ENCODE results near the gene CEACAM19. TPM values are rescaled to one million over a fixed set of nuclear protein-coding genes. Genes with fewer than 3 reads are reported as not detected.
A peak's percentile ranks its signal among the peaks of the same experiment; 100 is the strongest.

The CEACAM19 gene
- total and polyA plus RNA-seq, 2 donors (not counting 3 experiments of a cell fraction or from before 2014, with no cell fraction given), result 9.9 to 14.5 TPM

DNA sequence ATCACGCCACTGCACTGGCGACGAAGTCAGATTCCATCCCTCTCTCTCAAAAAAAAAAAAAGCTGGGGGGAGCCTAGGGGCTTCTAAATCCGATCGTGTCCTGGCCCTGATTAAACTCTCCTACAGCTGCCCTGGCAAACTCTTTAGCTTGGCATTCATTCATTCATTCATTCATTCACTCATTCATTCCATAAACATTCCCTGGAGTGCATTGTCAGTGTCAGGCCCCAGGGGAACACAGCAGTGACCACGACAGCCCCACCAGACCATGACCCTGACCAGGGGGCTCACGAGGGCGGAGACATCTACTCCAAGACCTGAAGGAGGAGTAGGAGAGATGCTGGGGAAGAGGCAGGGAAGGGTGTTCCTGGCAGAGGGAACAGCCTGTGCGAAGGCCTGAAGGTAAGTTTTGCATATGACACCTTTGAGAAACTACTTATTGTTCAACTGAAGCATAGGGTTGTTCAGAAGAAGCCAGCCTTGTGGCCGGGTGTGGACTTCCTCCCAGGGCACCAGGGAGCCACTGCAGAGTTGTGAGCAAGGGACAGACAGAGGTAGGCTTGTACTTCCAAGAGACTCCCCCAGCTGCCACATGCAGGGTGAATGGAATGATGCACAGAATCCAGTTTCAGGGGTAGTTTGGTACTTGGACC, 52.1 kb downstream of the CEACAM19 start:
- H3K4me2 ChIP-seq (ENCODE audit: insufficient read depth, low read length), result no peak overlapping the region
- H3K4me1 ChIP-seq (ENCODE audit: control insufficient read depth, extremely low read depth, insufficient read depth, low read length), result peaks cover 39% of the 10 kb centered on the region
- DNase-seq (ENCODE audit: low read depth, low spot score), result no peak
- H2AFZ ChIP-seq (ENCODE audit: low read depth, low read length), result peak overlapping the region; percentile 38
- TF ChIP-seq JUN (IDR thresholded peaks at IDR 0.05; ENCODE audit: borderline replicate concordance, insufficient read depth, insufficient read length, low read depth), result no peak
- no peak for TF ChIP-seq POLR2AphosphoS5 (IDR thresholded peaks at IDR 0.05; ENCODE audit: insufficient read depth, low read depth, low read length)
- TF ChIP-seq, protein P1, sequence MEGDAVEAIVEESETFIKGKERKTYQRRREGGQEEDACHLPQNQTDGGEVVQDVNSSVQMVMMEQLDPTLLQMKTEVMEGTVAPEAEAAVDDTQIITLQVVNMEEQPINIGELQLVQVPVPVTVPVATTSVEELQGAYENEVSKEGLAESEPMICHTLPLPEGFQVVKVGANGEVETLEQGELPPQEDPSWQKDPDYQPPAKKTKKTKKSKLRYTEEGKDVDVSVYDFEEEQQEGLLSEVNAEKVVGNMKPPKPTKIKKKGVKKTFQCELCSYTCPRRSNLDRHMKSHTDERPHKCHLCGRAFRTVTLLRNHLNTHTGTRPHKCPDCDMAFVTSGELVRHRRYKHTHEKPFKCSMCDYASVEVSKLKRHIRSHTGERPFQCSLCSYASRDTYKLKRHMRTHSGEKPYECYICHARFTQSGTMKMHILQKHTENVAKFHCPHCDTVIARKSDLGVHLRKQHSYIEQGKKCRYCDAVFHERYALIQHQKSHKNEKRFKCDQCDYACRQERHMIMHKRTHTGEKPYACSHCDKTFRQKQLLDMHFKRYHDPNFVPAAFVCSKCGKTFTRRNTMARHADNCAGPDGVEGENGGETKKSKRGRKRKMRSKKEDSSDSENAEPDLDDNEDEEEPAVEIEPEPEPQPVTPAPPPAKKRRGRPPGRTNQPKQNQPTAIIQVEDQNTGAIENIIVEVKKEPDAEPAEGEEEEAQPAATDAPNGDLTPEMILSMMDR (IDR thresholded peaks at IDR 0.05; ENCODE audit: extremely low read depth in 1 of 2, insufficient read depth in 1 of 2, low read depth in 1 of 2, low read length in 2 of 2), result no peak
- no peak for TF ChIP-seq POLR2A (IDR thresholded peaks at IDR 0.05; ENCODE audit: low read depth, low read length)
- no peak for TF ChIP-seq MYC (IDR thresholded peaks at IDR 0.05; ENCODE audit: low read depth, low read length)
- TF ChIP-seq EZH2 (IDR thresholded peaks at IDR 0.05; ENCODE audit: borderline replicate concordance, low read depth, low read length, severe bottlenecking), result no peak
- no peak for TF ChIP-seq FOS (IDR thresholded peaks at IDR 0.05; ENCODE audit: borderline replicate concordance, insufficient read depth, low read length)
- TF ChIP-seq GATA2 (IDR thresholded peaks at IDR 0.05; ENCODE audit: insufficient read depth, insufficient read length, low read depth, low read length), result no peak
- TF ChIP-seq, protein P2, sequence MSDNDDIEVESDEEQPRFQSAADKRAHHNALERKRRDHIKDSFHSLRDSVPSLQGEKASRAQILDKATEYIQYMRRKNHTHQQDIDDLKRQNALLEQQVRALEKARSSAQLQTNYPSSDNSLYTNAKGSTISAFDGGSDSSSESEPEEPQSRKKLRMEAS (IDR thresholded peaks at IDR 0.05; ENCODE audit: insufficient read depth, insufficient read length), result no peak
- H3K79me2 ChIP-seq (ENCODE audit: control insufficient read depth, insufficient read depth, low read length), result peaks cover 4% of the 10 kb centered on the region
- H3K4me3 ChIP-seq (replicated peaks in 1 of 3; ENCODE audit: insufficient read depth in 1 of 3, low read depth in 1 of 3, low read length in 3 of 3), result no peak overlapping the region
- H3K9me1 ChIP-seq (replicated peaks; ENCODE audit: control insufficient read depth, extremely low read depth, insufficient read depth, low read length), result no peaks in the 10 kb centered on the region
- no peak overlapping the region for H3K9ac ChIP-seq (replicated peaks; ENCODE audit: extremely low read depth, insufficient read depth, low read length)
- no peaks in the 10 kb centered on the region for H3K27me3 ChIP-seq (ENCODE audit: control insufficient read depth in 2 of 2, insufficient read depth in 2 of 2, low read length in 2 of 2)
- H4K20me1 ChIP-seq (replicated peaks; ENCODE audit: control insufficient read depth, extremely low read depth, insufficient read depth, low read length), result no peaks in the 10 kb centered on the region
- H3K27ac ChIP-seq (ENCODE audit: insufficient read depth, low read depth, low read length), result peak overlapping the region; percentile 4
- ChIA-PET CTCF (interaction anchor here (0.7 to 15.8 kb wide), 45 partner anchors 8 to 229 kb away, joined by 3 to 688 read pairs (median 7); partner anchors contain the start of genes APOE, BCAM, BCL3 and CBLC), POLR2A (interaction anchor here (0.6 to 1.5 kb wide), 4 partner anchors 28 to 47 kb away, joined by 3 to 5 read pairs (median 4); no protein-coding TSS in a partner anchor)
- FAIRE-seq, result no peak
- H3K36me3 ChIP-seq (ENCODE audit: control insufficient read depth in 2 of 2, extremely low read depth in 1 of 2, insufficient read depth in 2 of 2, low read length in 2 of 2), result no peaks in the 10 kb centered on the region
- dilution Hi-C loops (cut with MboI; ENCODE audit: extremely low pct_ligation_motif_present, low sequenced_read_pairs) (no loop called here), intact Hi-C loops (cut with micrococcal nuclease) (loop anchor here (1.0 to 5.0 kb wide), 2 partner anchors 31 to 229 kb away; no protein-coding TSS in a partner anchor)
- H3K9me3 ChIP-seq (replicated peaks; ENCODE audit: control insufficient read depth, insufficient read depth, low read length), result no peaks in the 10 kb centered on the region
- BruUV-seq (replicated peaks), result no TSS peak
